Kidney tubule cell (primary cell): ENCODE data around the gene MUC5B.
"Not testable (repeated sequence)": the region's sequence is repeated elsewhere in the genome, so short reads cannot be mapped to it uniquely, and the experiment has no call there.

Experiments
- DNase-seq: peaks from one replicate; pipeline ENCODE4 v3.0.0-alpha.2; 2018; ENCODE audit warnings: low spot score

Gene MUC5B

GRCh38 chr11:1202776-1203504 is 19.9 kb upstream of the MUC5B start:
- DNase-seq, result peak; percentile 44

- DNase-seq, result no peak
Observed at GRCh38 chr11:1203505-1204271, 19.2 kb upstream of the MUC5B start.

- no peak for DNase-seq
Observed at GRCh38 chr11:1204381-1205101, 18.3 kb upstream of the MUC5B start.

GRCh38 chr11:1205121-1205986 is 17.5 kb upstream of the MUC5B start:
- DNase-seq, result no peak

GRCh38 chr11:1205987-1206331 is 16.9 kb upstream of the MUC5B start:
- no peak for DNase-seq

- DNase-seq, result no peak
Observed at GRCh38 chr11:1206391-1207271, 16.2 kb upstream of the MUC5B start.

GRCh38 chr11:1207401-1208143 is 15.3 kb upstream of the MUC5B start:
- no peak for DNase-seq

GRCh38 chr11:1208144-1208393 is 14.8 kb upstream of the MUC5B start:
- no peak for DNase-seq

GRCh38 chr11:1208394-1209261 is 14.2 kb upstream of the MUC5B start:
- DNase-seq, result no peak

- no peak for DNase-seq
Observed at GRCh38 chr11:1209371-1210057, 13.4 kb upstream of the MUC5B start.

- DNase-seq, result no peak
Observed at GRCh38 chr11:1211838-1212237, 11.0 kb upstream of the MUC5B start.

- DNase-seq, result not testable (repeated sequence)
Observed at GRCh38 chr11:1215826-1216225, 7.0 kb upstream of the MUC5B start.

- DNase-seq, result no peak
Observed at GRCh38 chr11:1217151-1217550, 5.7 kb upstream of the MUC5B start.

GRCh38 chr11:1218256-1218787 is 4.5 kb upstream of the MUC5B start:
- DNase-seq, result no peak

GRCh38 chr11:1218788-1219445 is 3.9 kb upstream of the MUC5B start:
- DNase-seq, result no peak

- DNase-seq, result no peak
Observed at GRCh38 chr11:1219446-1219833, 3.4 kb upstream of the MUC5B start.

- DNase-seq, result no peak
Observed at GRCh38 chr11:1219834-1220815, 2.7 kb upstream of the MUC5B start.
